Transverse colon (tissue), 4 donors: Measurements from ENCODE around the gene NPS. TPM values are rescaled to one million over a fixed set of nuclear protein-coding genes. Genes with fewer than 3 reads are reported as not detected.

ENCODE experiments used
- DNase-seq: peaks from one replicate; pipeline ENCODE4 v3.0.0-alpha.2; 2019
- H3K27ac ChIP-seq, 4 donors: fragments of 200-600 bp; sonication (generic); 2 replicates each; pipeline ENCODE4 v1.5.1; 2016 to 2018; ENCODE audit warnings: inconsistent platforms in 4 of 4
- H3K27me3 ChIP-seq: fragments of 200-600 bp; sonication (generic); 2 replicates; pipeline ENCODE4 v1.5.1; 2017; ENCODE audit warnings: inconsistent platforms
- H3K36me3 ChIP-seq, 4 donors: fragments of 200-600 bp; sonication (generic); 2 replicates each; pipeline ENCODE4 v1.5.1; 2017 to 2019; ENCODE audit warnings: inconsistent platforms in 4 of 4
- H3K4me1 ChIP-seq, 4 donors: fragments of 200-600 bp; sonication (generic); 2 replicates each; pipeline ENCODE4 v1.5.1; 2017 to 2020; ENCODE audit warnings: inconsistent platforms in 4 of 4
- H3K4me3 ChIP-seq, 4 donors: fragments of 200-600 bp; sonication (generic); 1 replicate in 1 of 4; 2 replicates in 3 of 4; pipeline versions ENCODE4 v1.5.1 to v1.6.1; 2017 to 2019; ENCODE audit warnings: inconsistent platforms in 4 of 4
- H3K9me3 ChIP-seq, 2 donors: fragments of 200-600 bp; sonication (generic); 2 replicates each; pipeline ENCODE4 v1.5.1; 2017 to 2019; ENCODE audit warnings: inconsistent platforms in 2 of 2
- EP300 ChIP-seq: sonication (generic); formaldehyde crosslinking; IDR thresholded peaks from one replicate; pipeline ENCODE4 v1.6.1; 2017; ENCODE audit warnings: antibody characterized with exemption, low read depth
- POLR2A ChIP-seq: fragments of 450-650 bp; IDR thresholded peaks from one replicate; pipeline ENCODE4 v1.6.1; 2016; ENCODE audit warnings: antibody characterized with exemption, mild to moderate bottlenecking, moderate library complexity
- POLR2AphosphoS5 ChIP-seq, 3 donors: sonication (generic); formaldehyde crosslinking; IDR thresholded peaks; one replicate each; pipeline ENCODE4 v1.6.1; 2016; ENCODE audit warnings: antibody characterized with exemption in 3 of 3
- WGBS, 2 donors: methylation state at CpG; one replicate each; pipeline ENCODE4 v1.1.5; 2018; ENCODE audit warnings: low coverage in 1 of 2; 5-methylcytosine and 5-hydroxymethylcytosine counted together
- in situ Hi-C, 4 donors: fragments of 200-750 bp; cut with MboI; loops; one replicate each; pipeline versions ENCODE4 v1.15.0 to v1.15.1; 2017; ENCODE audit warnings: low sequenced_read_pairs in 3 of 4, low pct_ligation_motif_present in 1 of 4, low pct_unique_long_range_greater_than_20kb in 1 of 4
- intact Hi-C: fragments of 100-400 bp; cut with DNase I; formaldehyde crosslinking; loops from one replicate; pipeline ENCODE4 v1.15.1; 2023; ENCODE audit warnings: low total_unique reads
- total RNA-seq, 4 donors: library from RNA; depleted of rRNA; stranded (reverse); fragments of >200 nt; gene quantifications; one replicate each; pipeline ENCODE4 v1.1.0, GENCODE V29; 2016
- TF ChIP-seq, protein P1 (sequence below), 5 experiments: fragments of 200-600 bp in 3 of 5; fragments of 450-650 bp in 2 of 5; sonication (generic) in 3 of 5; IDR thresholded peaks; 1 replicate in 2 of 5; 2 replicates in 3 of 5; pipeline ENCODE4 v1.5.1; 2016 to 2017; ENCODE audit warnings: antibody characterized with exemption in 5 of 5, inconsistent platforms in 3 of 5, mild to moderate bottlenecking in 2 of 5, moderate library complexity in 1 of 5

Gene NPS
- total RNA-seq, 4 donors from 2014 or later: not detected

DNA sequence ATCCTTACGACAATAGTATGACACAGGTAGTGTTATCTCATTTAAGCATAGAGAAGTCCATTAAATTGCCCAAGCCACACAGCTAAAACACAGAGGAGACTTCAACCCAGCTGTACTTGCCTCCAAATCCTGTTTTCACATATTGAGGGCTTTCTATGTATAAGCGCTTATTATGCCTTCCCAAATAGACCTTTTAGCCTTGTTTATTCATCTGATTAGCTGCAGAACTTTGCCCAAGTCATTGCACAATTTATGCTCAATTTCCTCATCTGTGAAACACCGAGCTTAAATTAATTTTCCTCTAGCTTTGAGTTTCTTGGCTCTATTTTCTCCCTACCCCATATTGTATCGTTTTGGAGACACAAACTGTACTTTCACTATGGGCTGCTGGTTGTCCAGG is 15.5 kb downstream of the NPS start:
- 44 to 59% methylated on average over 4 of the region's 4 CpGs for WGBS, 2 donors
- in situ Hi-C loops: no loop called here
- no peaks in the 10 kb centered on the region for H3K4me1 ChIP-seq

DNA sequence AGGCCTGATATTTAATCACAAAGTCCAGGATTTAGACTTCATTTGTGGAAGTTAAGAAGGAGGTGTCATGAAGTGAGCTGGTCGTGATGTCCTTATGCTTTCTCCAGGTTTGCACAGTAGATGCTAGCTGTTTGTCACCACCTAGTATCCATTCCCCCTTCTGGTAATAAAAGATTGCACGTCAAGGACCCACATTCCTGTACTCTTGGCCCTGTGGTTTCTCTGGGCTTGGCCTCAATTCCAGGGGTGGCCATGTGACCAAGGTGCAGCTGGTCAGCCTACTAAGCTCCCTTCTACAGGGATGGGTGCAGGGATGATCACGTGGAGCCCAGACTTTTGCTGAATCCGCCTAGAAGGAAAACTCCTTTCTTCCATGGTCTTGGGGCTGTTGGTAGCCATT is 16.5 kb downstream of the NPS start:
- intact Hi-C loops (no loop called here), in situ Hi-C loops (no loop called here)
- H3K4me3 ChIP-seq: no peak overlapping the region
- H3K4me1 ChIP-seq: no peaks in the 10 kb centered on the region
- H3K9me3 ChIP-seq: no peaks in the 10 kb centered on the region
- no peaks in the 10 kb centered on the region for H3K27me3 ChIP-seq
- no peaks in the 10 kb centered on the region for H3K36me3 ChIP-seq
- no peak for DNase-seq
- WGBS, 2 donors: 49 to 61% methylated on average over 2 to 4 of the region's 4 CpGs
- no peak overlapping the region for H3K27ac ChIP-seq
- TF ChIP-seq, protein P1, sequence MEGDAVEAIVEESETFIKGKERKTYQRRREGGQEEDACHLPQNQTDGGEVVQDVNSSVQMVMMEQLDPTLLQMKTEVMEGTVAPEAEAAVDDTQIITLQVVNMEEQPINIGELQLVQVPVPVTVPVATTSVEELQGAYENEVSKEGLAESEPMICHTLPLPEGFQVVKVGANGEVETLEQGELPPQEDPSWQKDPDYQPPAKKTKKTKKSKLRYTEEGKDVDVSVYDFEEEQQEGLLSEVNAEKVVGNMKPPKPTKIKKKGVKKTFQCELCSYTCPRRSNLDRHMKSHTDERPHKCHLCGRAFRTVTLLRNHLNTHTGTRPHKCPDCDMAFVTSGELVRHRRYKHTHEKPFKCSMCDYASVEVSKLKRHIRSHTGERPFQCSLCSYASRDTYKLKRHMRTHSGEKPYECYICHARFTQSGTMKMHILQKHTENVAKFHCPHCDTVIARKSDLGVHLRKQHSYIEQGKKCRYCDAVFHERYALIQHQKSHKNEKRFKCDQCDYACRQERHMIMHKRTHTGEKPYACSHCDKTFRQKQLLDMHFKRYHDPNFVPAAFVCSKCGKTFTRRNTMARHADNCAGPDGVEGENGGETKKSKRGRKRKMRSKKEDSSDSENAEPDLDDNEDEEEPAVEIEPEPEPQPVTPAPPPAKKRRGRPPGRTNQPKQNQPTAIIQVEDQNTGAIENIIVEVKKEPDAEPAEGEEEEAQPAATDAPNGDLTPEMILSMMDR (IDR thresholded peaks at IDR 0.05): no peak
- TF ChIP-seq POLR2A (no peak), POLR2AphosphoS5 (IDR thresholded peaks at IDR 0.05) (no peak), EP300 (no peak)

More for the DNA sequence above, 15.5 kb downstream of the NPS start:
- Histone ChIP-seq H3K9me3 (no peaks in the 10 kb centered on the region), H3K27me3 (no peaks in the 10 kb centered on the region), H3K36me3 (no peaks in the 10 kb centered on the region), H3K4me3 (no peak overlapping the region), H3K27ac (no peak overlapping the region)
- no peak for DNase-seq
- intact Hi-C loops: no loop called here
- no peak for TF ChIP-seq EP300
- TF ChIP-seq POLR2A: no peak
- TF ChIP-seq POLR2AphosphoS5 (IDR thresholded peaks at IDR 0.05): no peak
- TF ChIP-seq, protein P1 (IDR thresholded peaks at IDR 0.05): no peak

DNA sequence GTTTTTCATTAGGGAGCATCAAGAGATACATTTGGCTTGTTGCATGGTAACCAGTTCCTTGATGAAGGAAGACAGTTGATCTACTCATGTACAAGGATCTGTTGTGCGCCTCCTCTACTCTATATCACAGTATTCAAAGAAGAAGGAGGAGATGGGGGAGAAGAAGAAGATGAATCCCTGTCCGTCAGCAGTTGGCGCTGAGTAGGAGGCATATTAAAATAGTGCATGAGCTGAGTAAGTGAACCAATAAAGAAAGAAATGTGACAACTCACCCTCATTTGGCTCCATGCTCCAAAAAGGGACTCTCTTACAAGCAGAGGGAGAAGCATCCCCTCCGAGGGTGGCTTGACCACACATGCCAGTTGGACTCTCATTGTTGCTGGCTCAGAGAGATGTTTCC is 20.1 kb downstream of the NPS start:
- intact Hi-C loops: no loop called here
- DNase-seq: no peak
- H3K27me3 ChIP-seq: no peaks in the 10 kb centered on the region
- WGBS, 2 donors: 89 to 93% methylated on average over 4 of the region's 4 CpGs
- H3K9me3 ChIP-seq: no peaks in the 10 kb centered on the region
- H3K4me1 ChIP-seq: no peaks in the 10 kb centered on the region
- in situ Hi-C loops: no loop called here
- TF ChIP-seq, protein P1 (IDR thresholded peaks at IDR 0.05): no peak
- TF ChIP-seq POLR2A: no peak
- TF ChIP-seq POLR2AphosphoS5 (IDR thresholded peaks at IDR 0.05): no peak
- TF ChIP-seq EP300: no peak
- no peak overlapping the region for H3K4me3 ChIP-seq
- no peaks in the 10 kb centered on the region for H3K36me3 ChIP-seq
- H3K27ac ChIP-seq: no peak overlapping the region

DNA sequence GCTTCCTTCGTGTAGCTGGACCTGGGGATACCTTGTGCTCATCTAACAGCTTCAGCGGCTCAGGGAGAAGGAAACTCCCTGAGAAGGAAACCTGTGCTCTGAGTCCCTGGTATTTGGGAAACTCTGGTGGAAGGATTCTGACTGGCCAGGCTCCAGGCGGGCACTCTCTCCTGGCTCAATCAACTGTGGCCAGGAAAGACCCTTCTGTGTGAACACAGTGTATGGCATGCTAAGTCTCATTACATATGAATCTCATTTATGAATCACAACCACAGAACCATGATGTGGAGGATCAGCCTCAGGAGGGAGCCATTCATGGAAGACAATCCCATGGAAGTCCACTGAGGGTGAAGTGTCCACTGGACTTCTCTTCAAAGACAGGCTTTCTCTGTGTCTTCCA is 20.9 kb downstream of the NPS start:
- H3K27ac ChIP-seq: no peak overlapping the region
- 84% methylated on average over 3 of the region's 3 CpGs; no CpG with 5 or more reads in 1 of the 2 donors for whole genome bisulfite sequencing, 2 donors
- intact Hi-C loops (no loop called here), in situ Hi-C loops (no loop called here)
- no peaks in the 10 kb centered on the region for H3K36me3 ChIP-seq
- TF ChIP-seq POLR2AphosphoS5 (IDR thresholded peaks at IDR 0.05): no peak
- TF ChIP-seq, protein P1 (IDR thresholded peaks at IDR 0.05): no peak
- TF ChIP-seq EP300: no peak
- TF ChIP-seq POLR2A: no peak
- no peak for DNase-seq
- no peaks in the 10 kb centered on the region for H3K4me1 ChIP-seq
- H3K9me3 ChIP-seq: no peaks in the 10 kb centered on the region
- H3K27me3 ChIP-seq: no peaks in the 10 kb centered on the region
- H3K4me3 ChIP-seq: no peak overlapping the region
